NOMO-1 (cell line): Measurements from ENCODE around the gene SEMA4C.

Experiments
- DNase-seq, 2 experiments: peaks; one replicate each; lab custom pipeline; 2025; ENCODE audit not compliant: unreplicated experiment in 2 of 2; lab: John Stamatoyannopoulos, UW

SEMA4C gene

GRCh38 chr2:96847586-96847985 lies 22.3 kb downstream of the SEMA4C start:
- no peak for DNase-seq

GRCh38 chr2:96846825-96847224 lies 23.1 kb downstream of the SEMA4C start:
- DNase-seq: no peak

GRCh38 chr2:96844405-96844808 lies 25.5 kb downstream of the SEMA4C start:
- no peak for DNase-seq

- DNase-seq: no peak
These were observed 26.2 kb downstream of the SEMA4C start, which contains the start of gene ANKRD23 for GRCh38 chr2:96843538-96844268. Gene ANKRD23, minus strand, starts transcription at chr2:96844021. Its CDS starts 29 bp downstream, at chr2:96843992.

- DNase-seq: no peak
These were observed 27.3 kb downstream of the SEMA4C start for GRCh38 chr2:96842600-96842999.

- DNase-seq: no peak
These were observed 28.0 kb downstream of the SEMA4C start for GRCh38 chr2:96841701-96842495.

- DNase-seq: no peak
These were observed 29.7 kb downstream of the SEMA4C start for GRCh38 chr2:96839875-96840850.

- peak; percentile 71 to 79 for DNase-seq
These were observed 30.5 kb downstream of the SEMA4C start for GRCh38 chr2:96839293-96839874.

- no peak for DNase-seq
These were observed 31.3 kb downstream of the SEMA4C start for GRCh38 chr2:96838345-96839292.

GRCh38 chr2:96837575-96837974 lies 32.3 kb downstream of the SEMA4C start:
- DNase-seq: no peak

GRCh38 chr2:96835830-96836229 lies 34.0 kb downstream of the SEMA4C start:
- no peak for DNase-seq

GRCh38 chr2:96832754-96833507 lies 36.9 kb downstream of the SEMA4C start:
- DNase-seq: no peak

- no peak for DNase-seq
These were observed 37.5 kb downstream of the SEMA4C start for GRCh38 chr2:96832408-96832753.

- no peak for DNase-seq
These were observed 38.2 kb downstream of the SEMA4C start for GRCh38 chr2:96831679-96832078.

GRCh38 chr2:96830044-96830562 lies 39.8 kb downstream of the SEMA4C start:
- no peak for DNase-seq

- no peak for DNase-seq
These were observed 41.0 kb downstream of the SEMA4C start for GRCh38 chr2:96828874-96829273.

- no peak for DNase-seq
These were observed 41.4 kb downstream of the SEMA4C start for GRCh38 chr2:96828436-96828835.

GRCh38 chr2:96826546-96827278 lies 43.2 kb downstream of the SEMA4C start:
- DNase-seq: no peak
